Keratinocyte (primary cell): Measurements from ENCODE around the gene CRTC1.

Source experiments
- EZH2 ChIP-seq: IDR thresholded peaks from one replicate; pipeline ENCODE4 v1.6.1; 2012; ENCODE audit warnings: inconsistent platforms, mild to moderate bottlenecking, low read length, moderate library complexity
- TF ChIP-seq, protein P1 (sequence below), 3 experiments: IDR thresholded peaks in 1 of 3; conservative IDR thresholded peaks in 1 of 3; optimal IDR thresholded peaks in 1 of 3; 2 replicates in 2 of 3; 3 replicates in 1 of 3; pipeline versions ENCODE3 to v1.5.1; 2011; ENCODE audit warnings: low read length in 3 of 3, mild to moderate bottlenecking in 3 of 3, moderate library complexity in 2 of 3, control low read depth in 1 of 3, inconsistent platforms in 1 of 3; ENCODE audit not compliant: insufficient read depth in 2 of 3; ENCODE audit errors: extremely low read depth in 1 of 3

DNA sequence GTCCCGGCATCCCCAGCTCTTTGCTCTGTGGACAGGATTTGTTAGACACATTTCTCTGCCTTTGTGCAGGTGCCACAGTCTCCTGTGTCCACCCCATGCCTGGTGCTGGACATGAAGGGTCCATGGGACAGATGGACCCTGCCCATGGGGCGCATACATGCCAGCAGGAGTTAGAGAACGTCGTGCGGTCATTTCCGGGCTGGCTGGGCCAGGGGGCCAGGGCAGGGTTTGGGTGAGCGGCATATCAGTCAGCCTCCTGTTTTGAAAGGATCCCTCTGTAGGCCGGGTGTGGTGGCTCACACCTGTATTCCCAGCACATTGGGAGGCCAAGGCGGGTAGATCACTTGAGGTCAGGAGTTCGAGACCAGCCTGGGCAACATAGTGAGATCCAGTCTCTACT, 35.7 kb upstream of the CRTC1 start:
- TF ChIP-seq EZH2 = no peak
- TF ChIP-seq, protein P1, sequence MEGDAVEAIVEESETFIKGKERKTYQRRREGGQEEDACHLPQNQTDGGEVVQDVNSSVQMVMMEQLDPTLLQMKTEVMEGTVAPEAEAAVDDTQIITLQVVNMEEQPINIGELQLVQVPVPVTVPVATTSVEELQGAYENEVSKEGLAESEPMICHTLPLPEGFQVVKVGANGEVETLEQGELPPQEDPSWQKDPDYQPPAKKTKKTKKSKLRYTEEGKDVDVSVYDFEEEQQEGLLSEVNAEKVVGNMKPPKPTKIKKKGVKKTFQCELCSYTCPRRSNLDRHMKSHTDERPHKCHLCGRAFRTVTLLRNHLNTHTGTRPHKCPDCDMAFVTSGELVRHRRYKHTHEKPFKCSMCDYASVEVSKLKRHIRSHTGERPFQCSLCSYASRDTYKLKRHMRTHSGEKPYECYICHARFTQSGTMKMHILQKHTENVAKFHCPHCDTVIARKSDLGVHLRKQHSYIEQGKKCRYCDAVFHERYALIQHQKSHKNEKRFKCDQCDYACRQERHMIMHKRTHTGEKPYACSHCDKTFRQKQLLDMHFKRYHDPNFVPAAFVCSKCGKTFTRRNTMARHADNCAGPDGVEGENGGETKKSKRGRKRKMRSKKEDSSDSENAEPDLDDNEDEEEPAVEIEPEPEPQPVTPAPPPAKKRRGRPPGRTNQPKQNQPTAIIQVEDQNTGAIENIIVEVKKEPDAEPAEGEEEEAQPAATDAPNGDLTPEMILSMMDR (optimal IDR thresholded peaks at IDR 0.05 in 1 of 3, IDR thresholded peaks at IDR 0.05 in 1 of 3, conservative IDR thresholded peaks at IDR 0.05 in 1 of 3; ENCODE audit: extremely low read depth in 1 of 3, insufficient read depth in 2 of 3, low read length in 3 of 3) = no peak
